BE2C (cell line): ENCODE data around the gene TOR2A.
A peak's percentile ranks its signal among the peaks of the same experiment; 100 is the strongest.

Experiments used
- DNase-seq: peaks from one replicate; pipeline ENCODE4 v3.0.0-alpha.2; 2020
- H3K27me3 ChIP-seq: fragments of 250-450 bp; sonication (Bioruptor Pico); 2 replicates; pipeline ENCODE4 v1.5.1; 2020; ENCODE audit warnings: mild to moderate bottlenecking
- H3K36me3 ChIP-seq: fragments of 250-450 bp; sonication (Bioruptor Pico); 2 replicates; pipeline ENCODE4 v1.5.1; 2020; ENCODE audit warnings: mild to moderate bottlenecking
- H3K4me1 ChIP-seq: fragments of 250-450 bp; sonication (Bioruptor Pico); 2 replicates; pipeline ENCODE4 v1.5.1; 2020
- H3K4me3 ChIP-seq: 2 replicates; pipeline ENCODE4 v1.5.1; 2011; ENCODE audit warnings: low read depth, low read length
- H3K9me3 ChIP-seq: fragments of 250-450 bp; sonication (Bioruptor Pico); 2 replicates; pipeline ENCODE4 v1.5.1; 2020
- CTCF ChIP-seq: IDR thresholded peaks from 2 replicates; pipeline ENCODE4 v1.5.1; 2012; ENCODE audit warnings: mild to moderate bottlenecking, low read depth, low read length

The TOR2A gene

GRCh38 chr9:127710204-127710783, 24.8 kb downstream of the TOR2A start:
- no peaks in the 10 kb centered on the region for H3K27me3 ChIP-seq
- DNase-seq, result no peak
- H3K9me3 ChIP-seq, result peaks cover 8% of the 10 kb centered on the region; the same call in 1 of the 2 replicates
- H3K4me1 ChIP-seq, result peaks cover 5% of the 10 kb centered on the region; the same call in 1 of the 2 replicates
- TF ChIP-seq CTCF, result no peak
- no peaks in the 10 kb centered on the region; the same call in 1 of the 2 replicates for H3K36me3 ChIP-seq
- H3K4me3 ChIP-seq, result no peak overlapping the region

GRCh38 chr9:127708952-127709587, 26.0 kb downstream of the TOR2A start:
- H3K9me3 ChIP-seq, result peaks cover 8% of the 10 kb centered on the region; the same call in 1 of the 2 replicates
- no peak for DNase-seq
- H3K4me1 ChIP-seq, result peaks cover 5% of the 10 kb centered on the region; the same call in 1 of the 2 replicates
- TF ChIP-seq CTCF, result no peak
- H3K4me3 ChIP-seq, result no peak overlapping the region
- no peaks in the 10 kb centered on the region for H3K27me3 ChIP-seq
- no peaks in the 10 kb centered on the region; the same call in 1 of the 2 replicates for H3K36me3 ChIP-seq

- H3K4me1 ChIP-seq, result peaks cover 5% of the 10 kb centered on the region; the same call in 1 of the 2 replicates
- DNase-seq, result no peak
These were observed 27.3 kb downstream of the TOR2A start for GRCh38 chr9:127707766-127708165.

GRCh38 chr9:127706836-127707241, 28.3 kb downstream of the TOR2A start, which contains the start of gene CFAP157:
Gene CFAP157 (plus strand): TSS chr9:127706988. CDS start chr9:127707032, 44 bp downstream.
- TF ChIP-seq CTCF, result no peak
- no peaks in the 10 kb centered on the region; the same call in 1 of the 2 replicates for H3K36me3 ChIP-seq
- H3K27me3 ChIP-seq, result no peaks in the 10 kb centered on the region
- peaks cover 8% of the 10 kb centered on the region; the same call in 1 of the 2 replicates for H3K9me3 ChIP-seq
- H3K4me1 ChIP-seq, result peaks cover 5% of the 10 kb centered on the region; the same call in 1 of the 2 replicates
- H3K4me3 ChIP-seq, result no peak within 1 kb of the TSS
- no peak for DNase-seq

More at GRCh38 chr9:127707766-127708165, 27.3 kb downstream of the TOR2A start:
- H3K9me3 ChIP-seq, result peaks cover 8% of the 10 kb centered on the region; the same call in 1 of the 2 replicates
- H3K36me3 ChIP-seq, result no peaks in the 10 kb centered on the region; the same call in 1 of the 2 replicates
- H3K4me3 ChIP-seq, result no peak overlapping the region
- TF ChIP-seq CTCF, result 0 out of 2 replicates have a peak, but pooled peaks have one; percentile 5
- no peaks in the 10 kb centered on the region for H3K27me3 ChIP-seq

- no peaks in the 10 kb centered on the region; the same call in 1 of the 2 replicates for H3K36me3 ChIP-seq
- no peak for DNase-seq
- peaks cover 9% of the 10 kb centered on the region for H3K4me1 ChIP-seq
- peaks cover 8% of the 10 kb centered on the region; the same call in 1 of the 2 replicates for H3K9me3 ChIP-seq
- H3K4me3 ChIP-seq, result no peak overlapping the region
- no peaks in the 10 kb centered on the region for H3K27me3 ChIP-seq
- TF ChIP-seq CTCF, result no peak
These were observed 29.3 kb downstream of the TOR2A start for GRCh38 chr9:127705577-127706379.
